ENCODE measurements around the gene NBEA.

NBEA gene

GRCh38 chr13:35285677-35286076 lies 343.6 kb downstream of the NBEA start:
- no peak for DNase-seq (ENCODE audit: low spot score)

GRCh38 chr13:35292329-35292728 lies 350.3 kb downstream of the NBEA start:
- no peak for DNase-seq (ENCODE audit: low spot score)

- DNase-seq (ENCODE audit: low spot score) = no peak
Measured at GRCh38 chr13:35293579-35294226, 351.6 kb downstream of the NBEA start.

GRCh38 chr13:35309706-35310105 lies 367.6 kb downstream of the NBEA start:
- DNase-seq (ENCODE audit: low spot score) = no peak

- no peak for DNase-seq (ENCODE audit: low spot score)
Measured at GRCh38 chr13:35332134-35332533, 390.1 kb downstream of the NBEA start.

GRCh38 chr13:35333157-35333556 lies 391.1 kb downstream of the NBEA start:
- no peak for DNase-seq (ENCODE audit: low spot score)

GRCh38 chr13:35342440-35342839 lies 400.4 kb downstream of the NBEA start:
- no peak for DNase-seq (ENCODE audit: low spot score)

- no peak for DNase-seq (ENCODE audit: low spot score)
Measured at GRCh38 chr13:35343417-35343816, 401.3 kb downstream of the NBEA start.

- DNase-seq (ENCODE audit: low spot score) = no peak
Measured at GRCh38 chr13:35345992-35346391, 403.9 kb downstream of the NBEA start.

GRCh38 chr13:35346494-35346893 lies 404.4 kb downstream of the NBEA start:
- no peak for DNase-seq (ENCODE audit: low spot score)

GRCh38 chr13:35347679-35348205 lies 405.7 kb downstream of the NBEA start:
- no peak for DNase-seq (ENCODE audit: low spot score)

GRCh38 chr13:35349052-35349451 lies 407.0 kb downstream of the NBEA start:
- DNase-seq (ENCODE audit: low spot score) = no peak

GRCh38 chr13:35349673-35350278 lies 407.7 kb downstream of the NBEA start:
- DNase-seq (ENCODE audit: low spot score) = no peak

- no peak for DNase-seq (ENCODE audit: low spot score)
Measured at GRCh38 chr13:35354285-35354684, 412.2 kb downstream of the NBEA start.

- DNase-seq (ENCODE audit: low spot score) = no peak
Measured at GRCh38 chr13:35354882-35355281, 412.8 kb downstream of the NBEA start.

GRCh38 chr13:35356572-35356971 lies 414.5 kb downstream of the NBEA start:
- DNase-seq (ENCODE audit: low spot score) = no peak

GRCh38 chr13:35365883-35366282 lies 423.8 kb downstream of the NBEA start:
- no peak for DNase-seq (ENCODE audit: low spot score)

- DNase-seq (ENCODE audit: low spot score) = no peak
Measured at GRCh38 chr13:35367586-35367985, 425.5 kb downstream of the NBEA start.

- no peak for DNase-seq (ENCODE audit: low spot score)
Measured at GRCh38 chr13:35378939-35379338, 436.9 kb downstream of the NBEA start.

GRCh38 chr13:35379663-35380062 lies 437.6 kb downstream of the NBEA start:
- no peak for DNase-seq (ENCODE audit: low spot score)

GRCh38 chr13:35387682-35388250 lies 445.7 kb downstream of the NBEA start:
- DNase-seq (ENCODE audit: low spot score) = no peak

- no peak for DNase-seq (ENCODE audit: low spot score)
Measured at GRCh38 chr13:35388441-35389355, 446.6 kb downstream of the NBEA start.
